ENCODE results near the gene C5orf58.

Gene C5orf58, protein sequence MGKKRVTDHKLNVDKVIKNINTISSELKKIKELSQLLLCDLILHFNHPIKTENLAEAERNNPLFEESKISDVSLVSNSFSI

DNA sequence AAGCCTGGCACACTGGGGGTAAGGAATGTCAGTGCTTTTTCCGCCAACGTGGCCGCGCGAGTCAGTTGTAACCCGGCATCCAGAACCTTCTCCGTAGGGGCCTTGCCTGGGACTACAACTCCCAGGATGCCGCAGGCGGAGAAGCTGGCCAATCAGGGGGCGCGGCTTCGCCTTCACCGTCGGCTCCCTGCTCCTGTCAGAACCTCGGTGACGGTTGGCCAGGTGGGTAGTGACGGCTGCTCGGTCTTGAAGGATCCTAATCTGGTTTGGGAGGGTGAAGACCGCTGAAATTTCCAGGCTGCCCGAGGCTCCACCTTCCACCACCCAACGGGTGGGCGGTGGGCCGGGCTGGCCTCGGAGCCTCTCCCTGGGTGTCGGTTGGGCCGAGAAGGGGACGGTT is at the start of gene C5orf58:
Gene C5orf58, plus strand, starts transcription at position 200 of the 400 bp plus-strand sequence. CDS start 1,992 bp downstream, outside the sequence.
- no peak within 1 kb of the TSS for H3K27ac ChIP-seq

DNA sequence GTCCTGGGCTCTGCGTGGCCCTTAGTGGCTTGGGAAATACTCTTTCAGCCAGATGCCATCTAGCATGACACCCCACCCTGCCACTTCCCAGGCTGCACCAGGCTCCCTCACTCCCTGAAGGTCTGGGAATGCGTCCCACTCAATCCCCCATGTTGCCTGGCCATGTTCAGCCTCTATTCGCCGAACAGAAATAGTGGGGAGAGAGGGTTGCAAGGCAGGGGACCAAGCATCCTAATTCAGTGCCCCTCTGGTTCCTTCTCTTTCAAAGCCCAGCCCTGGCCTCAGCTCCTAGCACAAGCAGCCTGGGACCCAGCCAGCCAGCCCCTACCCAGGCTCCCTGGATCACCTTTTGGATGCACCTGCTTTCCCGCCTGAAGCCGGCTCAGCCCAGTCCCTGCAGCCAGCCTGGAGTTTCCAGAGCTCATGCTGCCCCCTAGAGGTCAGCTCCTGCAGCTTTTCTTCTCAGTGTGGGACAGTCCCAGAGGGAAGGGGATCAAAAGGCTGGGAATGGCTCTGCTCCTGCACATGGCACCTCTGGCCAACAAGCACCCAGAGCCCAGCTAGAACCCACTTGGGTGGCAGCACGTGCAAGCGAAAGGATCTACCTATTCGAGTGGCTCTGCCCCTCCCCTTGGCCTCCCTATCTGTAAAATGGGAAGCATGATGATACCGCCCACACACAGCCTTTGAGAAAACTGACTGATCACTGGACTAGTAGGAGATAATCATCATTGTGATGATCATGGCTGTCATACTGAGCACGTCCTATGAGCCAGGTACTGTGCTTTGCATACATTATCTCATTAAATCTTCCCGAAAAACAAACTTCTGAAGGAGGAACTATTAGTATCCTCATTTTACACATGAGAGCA is 48.7 kb upstream of the C5orf58 start:
- peak; percentile 54 for DNase-seq

More for the DNA sequence above, at the start of gene C5orf58:
- Histone ChIP-seq H3K9me3 (ENCODE audit: severe bottlenecking) (no peaks in the 10 kb centered on the region), H3K4me3 (ENCODE audit: low read depth, low read length) (no peak within 1 kb of the TSS), H3K36me3 (no peaks in the 10 kb centered on the region), H3K27me3 (ENCODE audit: insufficient read depth, low read depth, severe bottlenecking) (peaks cover 56% of the 10 kb centered on the region)
- DNase-seq: no peak
- TF ChIP-seq, protein P1, sequence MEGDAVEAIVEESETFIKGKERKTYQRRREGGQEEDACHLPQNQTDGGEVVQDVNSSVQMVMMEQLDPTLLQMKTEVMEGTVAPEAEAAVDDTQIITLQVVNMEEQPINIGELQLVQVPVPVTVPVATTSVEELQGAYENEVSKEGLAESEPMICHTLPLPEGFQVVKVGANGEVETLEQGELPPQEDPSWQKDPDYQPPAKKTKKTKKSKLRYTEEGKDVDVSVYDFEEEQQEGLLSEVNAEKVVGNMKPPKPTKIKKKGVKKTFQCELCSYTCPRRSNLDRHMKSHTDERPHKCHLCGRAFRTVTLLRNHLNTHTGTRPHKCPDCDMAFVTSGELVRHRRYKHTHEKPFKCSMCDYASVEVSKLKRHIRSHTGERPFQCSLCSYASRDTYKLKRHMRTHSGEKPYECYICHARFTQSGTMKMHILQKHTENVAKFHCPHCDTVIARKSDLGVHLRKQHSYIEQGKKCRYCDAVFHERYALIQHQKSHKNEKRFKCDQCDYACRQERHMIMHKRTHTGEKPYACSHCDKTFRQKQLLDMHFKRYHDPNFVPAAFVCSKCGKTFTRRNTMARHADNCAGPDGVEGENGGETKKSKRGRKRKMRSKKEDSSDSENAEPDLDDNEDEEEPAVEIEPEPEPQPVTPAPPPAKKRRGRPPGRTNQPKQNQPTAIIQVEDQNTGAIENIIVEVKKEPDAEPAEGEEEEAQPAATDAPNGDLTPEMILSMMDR (IDR thresholded peaks at IDR 0.05; ENCODE audit: low read depth, low read length): no peak

DNA sequence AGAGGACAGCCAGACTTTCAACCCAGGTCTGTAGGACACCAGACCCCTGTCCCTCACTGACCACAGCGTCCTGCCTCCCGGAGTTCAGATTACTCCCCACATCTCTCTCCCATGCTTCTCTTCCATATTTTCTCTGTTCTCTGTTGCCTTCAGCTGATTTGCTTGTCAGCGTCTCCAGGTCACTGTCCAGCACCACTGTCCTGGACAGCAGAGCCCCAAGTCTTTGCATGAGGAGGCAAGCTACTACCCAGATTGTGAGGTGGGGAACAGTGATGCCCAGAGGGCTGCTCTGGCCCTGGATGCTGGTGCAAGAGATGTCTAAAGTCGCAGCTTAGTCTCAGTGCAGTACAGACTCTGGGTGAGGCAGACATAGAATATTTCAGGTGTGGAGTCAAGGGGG is 48.0 kb upstream of the C5orf58 start:
- Histone ChIP-seq H3K4me3 (ENCODE audit: low read depth, low read length) (no peak overlapping the region), H3K27me3 (ENCODE audit: insufficient read depth, low read depth, severe bottlenecking) (peaks cover 72% of the 10 kb centered on the region), H3K36me3 (no peaks in the 10 kb centered on the region), H3K27ac (no peak overlapping the region), H3K9me3 (ENCODE audit: severe bottlenecking) (no peaks in the 10 kb centered on the region)
- TF ChIP-seq, protein P1 (IDR thresholded peaks at IDR 0.05; ENCODE audit: low read depth, low read length): no peak
- DNase-seq: no peak

More for the DNA sequence above, 48.7 kb upstream of the C5orf58 start:
- TF ChIP-seq, protein P1 (IDR thresholded peaks at IDR 0.05; ENCODE audit: low read depth, low read length): peak; percentile 83
- H3K4me3 ChIP-seq (ENCODE audit: low read depth, low read length): no peak overlapping the region
- peaks cover 78% of the 10 kb centered on the region for H3K27me3 ChIP-seq (ENCODE audit: insufficient read depth, low read depth, severe bottlenecking)
- no peaks in the 10 kb centered on the region for H3K9me3 ChIP-seq (ENCODE audit: severe bottlenecking)
- no peaks in the 10 kb centered on the region for H3K36me3 ChIP-seq
- H3K27ac ChIP-seq: no peak overlapping the region

DNA sequence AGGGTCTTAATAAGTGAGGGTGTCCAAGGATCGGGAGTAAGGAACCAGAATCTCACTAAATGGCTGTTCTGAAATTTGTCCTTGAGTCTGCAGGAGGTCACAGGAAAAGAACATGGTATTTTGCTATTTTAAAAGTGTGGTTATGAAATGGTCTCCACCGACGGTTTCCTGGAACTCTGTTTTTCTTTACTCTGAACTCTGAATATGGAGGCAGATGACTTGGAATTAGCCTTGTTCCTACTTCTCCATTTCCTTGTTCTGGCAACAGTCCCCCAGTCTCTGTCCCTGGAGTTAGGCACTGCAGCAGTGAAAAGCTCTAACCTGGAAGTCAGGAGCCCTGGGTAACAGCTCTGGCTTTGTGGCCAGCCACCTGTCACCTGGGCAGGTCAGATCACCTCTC is 46.6 kb upstream of the C5orf58 start:
- TF ChIP-seq, protein P1 (IDR thresholded peaks at IDR 0.05; ENCODE audit: low read depth, low read length): no peak
- H3K9me3 ChIP-seq (ENCODE audit: severe bottlenecking): no peaks in the 10 kb centered on the region
- no peak overlapping the region for H3K27ac ChIP-seq
- DNase-seq: no peak
- peaks cover 66% of the 10 kb centered on the region for H3K27me3 ChIP-seq (ENCODE audit: insufficient read depth, low read depth, severe bottlenecking)
- H3K4me3 ChIP-seq (ENCODE audit: low read depth, low read length): no peak overlapping the region
- no peaks in the 10 kb centered on the region for H3K36me3 ChIP-seq

DNA sequence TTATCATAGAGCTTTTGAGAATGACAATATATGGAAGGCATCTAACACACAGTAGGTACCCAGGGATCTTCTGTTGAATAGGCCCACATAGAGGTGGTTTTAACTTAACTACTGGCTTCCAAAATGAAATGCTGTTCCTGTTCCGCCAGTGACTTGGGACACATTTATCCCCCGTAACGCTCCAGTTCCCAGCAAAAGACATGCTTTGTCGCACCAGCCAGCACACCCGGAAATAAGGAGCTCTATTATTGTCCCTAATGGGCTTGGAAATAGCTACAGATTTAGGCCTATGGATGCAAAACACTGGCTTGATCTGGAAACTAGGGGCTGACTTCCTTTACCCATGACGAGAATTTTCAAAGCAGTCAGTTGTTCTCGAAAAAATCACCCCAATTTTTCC is 45.9 kb upstream of the C5orf58 start:
- no peaks in the 10 kb centered on the region for H3K36me3 ChIP-seq
- H3K4me3 ChIP-seq (ENCODE audit: low read depth, low read length): no peak overlapping the region
- no peak for DNase-seq
- TF ChIP-seq, protein P1 (IDR thresholded peaks at IDR 0.05; ENCODE audit: low read depth, low read length): no peak
- H3K9me3 ChIP-seq (ENCODE audit: severe bottlenecking): no peaks in the 10 kb centered on the region
- H3K27me3 ChIP-seq (ENCODE audit: insufficient read depth, low read depth, severe bottlenecking): peaks cover 62% of the 10 kb centered on the region
- H3K27ac ChIP-seq: no peak overlapping the region
